Hematopoietic multipotent progenitor cell treated with erythropoietin and hydrocortisone succinate and interleukin-3 and kit ligand, for 6 days (in vitro differentiated cells): ENCODE results near the gene MAP2.

Source experiments
- DNase-seq: peaks from one replicate; pipeline ENCODE4 v3.0.0-alpha.2; 2015

Gene MAP2

GRCh38 chr2:209741953-209742352 lies 318.1 kb downstream of the MAP2 start:
- no peak for DNase-seq

GRCh38 chr2:209753020-209753419 lies 329.2 kb downstream of the MAP2 start:
- DNase-seq, result no peak

- no peak for DNase-seq
Observed at GRCh38 chr2:209757163-209757562, 333.3 kb downstream of the MAP2 start.

GRCh38 chr2:209761566-209761965 lies 337.7 kb downstream of the MAP2 start:
- DNase-seq, result no peak

DNA sequence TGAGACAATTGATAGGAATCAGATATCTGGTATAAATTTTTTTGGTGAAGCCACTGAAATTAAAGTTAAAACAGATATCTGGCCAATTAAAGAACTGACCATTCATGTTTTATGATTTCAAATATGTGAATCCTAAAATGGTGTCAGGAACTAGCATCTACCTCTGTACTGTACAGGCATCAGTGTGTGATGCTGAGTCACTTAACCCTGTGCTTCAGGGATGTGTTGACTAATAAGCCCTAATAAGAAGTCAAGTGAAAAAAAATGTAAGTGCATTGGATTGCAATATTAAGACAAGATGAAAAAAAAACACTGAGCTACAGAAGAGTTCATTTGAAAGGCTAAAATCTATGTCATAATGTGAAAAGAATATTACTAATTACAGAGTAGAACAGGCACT lies 338.7 kb downstream of the MAP2 start:
- DNase-seq, result no peak

DNA sequence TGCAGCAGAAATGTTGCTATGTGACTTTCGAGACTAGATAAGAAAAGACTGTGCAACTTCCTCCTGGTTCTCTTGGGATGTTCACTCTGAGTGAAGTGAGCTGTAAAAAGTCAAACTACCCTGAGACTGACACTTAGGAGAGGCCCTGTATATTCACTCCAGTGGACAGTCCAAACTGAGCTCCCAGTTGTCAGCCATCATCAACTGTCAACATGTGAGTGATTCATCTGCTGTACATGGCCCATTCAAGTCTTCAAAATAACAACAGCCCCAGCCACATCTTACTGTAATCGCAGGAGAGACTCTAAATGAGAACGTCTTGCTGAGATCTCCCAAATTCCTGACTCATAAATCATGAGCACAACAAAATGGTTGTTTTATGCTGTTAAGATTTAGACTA lies 339.3 kb downstream of the MAP2 start:
- no peak for DNase-seq

DNA sequence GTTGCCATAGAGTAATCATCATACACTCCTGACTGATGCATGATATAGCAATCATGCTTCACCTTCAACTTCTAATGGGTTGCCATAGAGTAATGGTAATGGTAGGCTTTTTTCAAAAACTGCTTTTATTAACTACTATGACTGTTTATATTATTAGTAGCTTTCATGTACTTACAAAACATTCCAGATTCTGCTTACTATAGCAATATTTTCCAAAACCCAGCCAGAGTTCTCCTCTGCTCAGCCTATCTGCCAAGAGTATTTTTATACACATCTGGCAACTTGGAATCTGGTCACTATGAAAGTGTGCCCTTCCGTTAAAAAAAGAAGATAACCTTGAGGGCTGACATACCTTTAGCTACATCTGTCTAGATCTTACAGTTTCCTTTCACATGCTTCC lies 342.8 kb downstream of the MAP2 start:
- no peak for DNase-seq

- DNase-seq, result no peak
Observed at GRCh38 chr2:209767316-209767715, 343.5 kb downstream of the MAP2 start.

GRCh38 chr2:209768557-209768956 lies 344.7 kb downstream of the MAP2 start:
- no peak for DNase-seq

DNA sequence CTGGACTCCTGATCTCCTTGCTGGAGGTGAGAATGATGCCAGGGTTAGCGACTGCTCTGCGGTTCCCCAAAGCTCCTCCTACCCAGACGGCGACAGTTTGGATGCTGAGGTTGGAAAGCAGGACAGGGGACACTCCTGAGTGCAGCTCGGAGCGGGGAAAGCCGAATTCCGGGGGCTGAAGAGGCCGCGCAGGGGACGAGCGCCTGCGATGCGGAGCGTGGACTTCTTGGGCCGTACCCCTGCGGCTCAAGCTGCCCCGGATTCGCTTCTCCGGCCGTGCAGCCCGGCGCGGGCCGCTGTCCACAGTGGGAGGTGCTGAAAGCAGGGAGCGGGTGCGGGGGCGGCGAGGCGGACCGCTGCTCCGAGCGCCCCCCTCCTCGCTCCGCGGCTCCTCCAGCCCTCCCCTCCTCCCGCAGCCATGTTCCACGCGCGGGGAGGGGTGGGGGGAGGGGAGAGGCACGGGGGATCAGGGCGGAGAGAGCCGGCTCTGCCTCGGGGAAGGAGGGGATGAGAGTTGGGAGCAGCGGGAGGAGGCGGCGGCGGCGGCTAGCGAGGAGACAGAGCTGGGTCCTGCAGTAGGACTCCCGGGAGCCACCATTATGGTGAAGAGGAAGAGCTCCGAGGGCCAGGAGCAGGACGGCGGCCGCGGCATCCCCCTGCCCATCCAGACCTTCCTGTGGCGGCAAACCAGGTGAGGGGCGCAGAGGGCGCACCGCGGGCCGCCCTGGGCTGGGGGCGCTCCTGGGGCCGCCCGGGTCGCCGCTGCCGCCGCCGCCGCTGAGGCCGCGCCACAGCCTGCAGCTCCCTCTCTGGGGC lies 347.8 kb downstream of the MAP2 start, which contains the start of gene UNC80:
UNC80 (plus strand) TSS at position 359 of the 816 bp plus-strand sequence; CDS start at position 600, 241 bp downstream.
- DNase-seq, result peak; percentile 62

DNA sequence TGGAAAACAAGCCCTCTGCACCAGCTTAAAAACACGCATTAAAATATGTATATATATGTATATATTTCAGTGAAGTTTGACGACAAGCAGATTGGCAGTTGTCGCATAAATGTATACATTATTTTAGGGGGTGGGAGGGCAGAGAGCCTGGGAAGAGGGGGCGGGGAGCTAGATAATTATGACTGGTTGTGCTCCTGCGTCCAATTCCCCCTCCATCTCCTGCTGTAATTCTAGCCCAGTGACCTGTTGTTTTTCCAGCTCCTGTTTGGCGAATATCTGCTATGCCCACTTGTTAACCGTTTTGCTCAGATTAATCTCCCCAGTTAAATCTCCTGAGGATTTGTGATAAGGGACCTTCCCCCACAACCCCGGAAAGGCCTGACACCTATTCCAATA lies 348.4 kb downstream of the MAP2 start:
- DNase-seq, result no peak

DNA sequence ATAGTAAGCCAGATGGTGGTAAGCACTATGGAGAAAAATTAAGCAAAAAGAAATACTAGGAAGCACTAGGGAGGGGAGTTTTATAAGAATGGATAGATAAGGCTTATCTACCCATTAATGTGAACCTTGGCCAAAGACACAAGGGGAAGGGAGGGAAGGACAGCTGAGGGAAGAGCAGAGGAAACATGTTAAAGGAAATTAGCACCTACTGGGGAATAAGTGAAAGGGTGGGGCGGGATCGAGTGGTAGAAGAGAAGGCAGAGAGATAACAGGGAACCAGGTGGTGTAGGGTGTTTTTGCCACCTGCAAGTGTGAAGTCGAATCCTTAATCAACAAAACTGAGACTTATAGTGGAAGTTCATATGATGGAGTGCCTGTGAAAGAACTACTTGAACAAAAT lies 349.5 kb downstream of the MAP2 start:
- DNase-seq, result no peak
